CD4-positive, alpha-beta T cell (primary cell): ENCODE measurements around the gene RMRP. TPM values are rescaled to one million over a fixed set of nuclear protein-coding genes. Genes with fewer than 3 reads are reported as not detected.
"Not testable (repeated sequence)": the region's sequence is repeated elsewhere in the genome, so short reads cannot be mapped to it uniquely, and the experiment has no call there.

ENCODE experiments used
- ATAC-seq: fragments of 200-7000 bp; cut with Tn5 transposase; one replicate; pipeline ENCODE4 v1.10.0; 2022; ENCODE audit warnings: mild to moderate bottlenecking; ENCODE audit not compliant: poor library complexity
- CTCF ChIA-PET: fragments of 350-600 bp; sonication (Branson Sonifier 250); formaldehyde crosslinking; loops from one replicate; lab custom pipeline; 2021; ENCODE audit warnings: antibody characterized with exemption, inconsistent platforms; lab: Charles Lee
- POLR2A ChIA-PET: fragments of 350-600 bp; sonication (Branson Sonifier 250); formaldehyde crosslinking; loops from one replicate; lab custom pipeline; 2021; ENCODE audit warnings: antibody characterized with exemption, inconsistent platforms; lab: Charles Lee
- DNase-seq, 14 experiments: peaks; one replicate each; pipeline ENCODE4 v3.0.0-alpha.2; 2013 to 2020; ENCODE audit warnings: mixed read lengths in 2 of 14
- H3K27ac ChIP-seq, 2 donors: one replicate each; pipeline versions ENCODE4 v1.5.1 to v1.7.0; 2013; ENCODE audit warnings: low read length in 2 of 2, low read depth in 1 of 2, mild to moderate bottlenecking in 1 of 2
- H3K27me3 ChIP-seq, 2 experiments: 1 replicate in 1 of 2; 2 replicates in 1 of 2; pipeline versions ENCODE4 v1.6.1 to v1.7.0; 2013; ENCODE audit warnings: low read length in 2 of 2, control low read depth in 1 of 2, mild to moderate bottlenecking in 1 of 2, moderate library complexity in 1 of 2; ENCODE audit not compliant: insufficient read depth in 2 of 2, control insufficient read depth in 1 of 2
- H3K36me3 ChIP-seq: one replicate; pipeline ENCODE4 v1.6.1; 2013; ENCODE audit warnings: low read length, control low read depth; ENCODE audit not compliant: insufficient read depth
- H3K4me1 ChIP-seq: one replicate; pipeline ENCODE4 v1.6.1; 2013; ENCODE audit warnings: low read length, control low read depth; ENCODE audit not compliant: insufficient read depth
- H3K4me3 ChIP-seq: one replicate; pipeline ENCODE4 v1.5.1; 2013; ENCODE audit warnings: mild to moderate bottlenecking, low read length, moderate library complexity
- H3K9me3 ChIP-seq, 2 experiments: 1 replicate in 1 of 2; 2 replicates in 1 of 2; pipeline versions ENCODE4 v1.6.1 to v1.7.0; 2013; ENCODE audit warnings: low read length in 2 of 2, mild to moderate bottlenecking in 2 of 2, control low read depth in 1 of 2, moderate library complexity in 1 of 2; ENCODE audit not compliant: control insufficient read depth in 1 of 2, insufficient read depth in 1 of 2
- H3K27ac Mint-ChIP-seq: one replicate; pipeline ENCODE4 v1.8.0; 2020; ENCODE audit warnings: mixed read lengths
- H3K27me3 Mint-ChIP-seq: one replicate; pipeline ENCODE4 v1.8.0; 2021; ENCODE audit warnings: mixed read lengths
- H3K36me3 Mint-ChIP-seq: one replicate; pipeline ENCODE4 v1.8.0; 2021; ENCODE audit warnings: low read depth, mixed read lengths
- H3K4me1 Mint-ChIP-seq: one replicate; pipeline ENCODE4 v1.8.0; 2021; ENCODE audit warnings: low read depth, mixed read lengths
- H3K4me3 Mint-ChIP-seq: one replicate; pipeline ENCODE4 v1.8.0; 2020; ENCODE audit warnings: mild to moderate bottlenecking, mixed read lengths
- H3K9me3 Mint-ChIP-seq: one replicate; pipeline ENCODE4 v1.8.0; 2020; ENCODE audit warnings: mixed read lengths
- intact Hi-C, 2 experiments: fragments of 100-400 bp; cut with DNase I in 1 of 2; cut with micrococcal nuclease in 1 of 2; formaldehyde crosslinking; loops; one replicate each; pipeline versions ENCODE4 v1.15.1 to v1.9.0; 2023 to 2025; cut with DNase I, micrococcal nuclease
- total RNA-seq, 174 experiments: library from RNA in 2 of 174; stranded (reverse) in 2 of 174; gene quantifications; one replicate each; pipeline ENCODE4 v1.2.3 and lab custom pipeline; 2021 to 2026
- TF ChIP-seq, protein P1 (sequence below): fragments of 200-600 bp; IDR thresholded peaks from one replicate; pipeline ENCODE4 v1.8.0; 2022; ENCODE audit warnings: antibody characterized with exemption, mild to moderate bottlenecking

Gene RMRP
- total RNA-seq, 2 experiments from 2014 or later: 14,857 to 24,615 TPM

DNA sequence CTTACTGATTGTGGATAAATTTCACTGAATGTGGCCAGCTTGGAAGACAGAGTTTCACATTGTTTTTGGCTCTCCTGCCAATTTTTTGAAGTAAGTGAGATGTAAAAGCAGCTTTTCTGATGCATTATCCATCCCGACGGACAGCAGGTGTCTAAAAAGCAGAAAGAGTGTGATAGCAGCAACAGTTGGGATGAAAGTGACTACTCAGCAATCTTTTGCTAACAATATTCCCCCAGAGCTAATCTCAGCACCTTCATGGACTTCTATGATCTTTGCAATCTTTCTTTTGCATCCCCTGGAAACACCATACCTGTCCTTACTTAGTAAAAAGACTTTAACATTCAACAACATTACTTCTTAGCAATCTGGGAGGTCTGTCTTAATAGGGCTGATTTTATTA lies 45.0 kb downstream of the RMRP start:
- H3K4me1 ChIP-seq: peaks cover 29% of the 10 kb centered on the region
- ATAC-seq (no peak), DNase-seq (no peak)
- TF ChIP-seq, protein P1, sequence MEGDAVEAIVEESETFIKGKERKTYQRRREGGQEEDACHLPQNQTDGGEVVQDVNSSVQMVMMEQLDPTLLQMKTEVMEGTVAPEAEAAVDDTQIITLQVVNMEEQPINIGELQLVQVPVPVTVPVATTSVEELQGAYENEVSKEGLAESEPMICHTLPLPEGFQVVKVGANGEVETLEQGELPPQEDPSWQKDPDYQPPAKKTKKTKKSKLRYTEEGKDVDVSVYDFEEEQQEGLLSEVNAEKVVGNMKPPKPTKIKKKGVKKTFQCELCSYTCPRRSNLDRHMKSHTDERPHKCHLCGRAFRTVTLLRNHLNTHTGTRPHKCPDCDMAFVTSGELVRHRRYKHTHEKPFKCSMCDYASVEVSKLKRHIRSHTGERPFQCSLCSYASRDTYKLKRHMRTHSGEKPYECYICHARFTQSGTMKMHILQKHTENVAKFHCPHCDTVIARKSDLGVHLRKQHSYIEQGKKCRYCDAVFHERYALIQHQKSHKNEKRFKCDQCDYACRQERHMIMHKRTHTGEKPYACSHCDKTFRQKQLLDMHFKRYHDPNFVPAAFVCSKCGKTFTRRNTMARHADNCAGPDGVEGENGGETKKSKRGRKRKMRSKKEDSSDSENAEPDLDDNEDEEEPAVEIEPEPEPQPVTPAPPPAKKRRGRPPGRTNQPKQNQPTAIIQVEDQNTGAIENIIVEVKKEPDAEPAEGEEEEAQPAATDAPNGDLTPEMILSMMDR: no peak
- no peak overlapping the region for H3K27ac ChIP-seq
- H3K9me3 ChIP-seq: no peaks in the 10 kb centered on the region
- Mint-ChIP-seq H3K36me3 (peaks cover 13% of the 10 kb centered on the region), H3K4me3 (no peak overlapping the region), H3K9me3 (no peaks in the 10 kb centered on the region), H3K27me3 (no peaks in the 10 kb centered on the region), H3K4me1 (peaks cover 36% of the 10 kb centered on the region), H3K27ac (no peak overlapping the region)
- H3K36me3 ChIP-seq: peaks cover 26% of the 10 kb centered on the region
- intact Hi-C loops: no loop called here
- POLR2A ChIA-PET: interaction anchor here (4.5 kb wide), 1 partner anchor 34 kb away, joined by 29 read pairs; no protein-coding TSS in a partner anchor
- H3K4me3 ChIP-seq: no peak overlapping the region
- CTCF ChIA-PET: no interaction called here
- no peaks in the 10 kb centered on the region for H3K27me3 ChIP-seq

DNA sequence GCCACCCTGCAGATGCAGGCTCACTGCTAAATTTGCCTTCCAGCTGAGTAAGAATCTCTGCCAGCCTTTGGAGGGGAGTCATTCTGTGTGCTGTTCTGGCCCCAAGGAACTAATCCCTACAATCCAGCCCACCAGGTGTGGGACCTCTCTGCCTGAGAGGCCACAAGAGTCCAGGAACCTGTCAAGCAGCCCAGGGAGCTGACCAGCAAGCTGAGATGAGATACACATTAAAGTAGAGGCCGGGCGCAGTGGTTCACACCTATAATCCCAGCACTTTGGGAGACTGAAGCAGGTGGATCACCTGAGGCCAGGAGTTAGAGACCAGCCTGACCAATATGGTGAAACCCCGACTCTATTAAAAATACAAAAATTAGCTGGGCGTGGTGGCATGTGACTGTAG lies 45.8 kb downstream of the RMRP start:
- ChIA-PET POLR2A (interaction anchor here (1.6 to 4.5 kb wide), 2 partner anchors 35 to 38 kb away, joined by 4 to 29 read pairs; partner anchors contain the start of gene SIT1), CTCF (interaction anchor here (0.9 to 2.0 kb wide), 10 partner anchors 19 to 270 kb away, joined by 3 to 26 read pairs (median 6); partner anchors contain the start of genes CCDC107, CREB3, RMRP and TLN1)
- Mint-ChIP-seq H3K4me1 (peaks cover 34% of the 10 kb centered on the region), H3K36me3 (peaks cover 19% of the 10 kb centered on the region)
- H3K27ac ChIP-seq, H3K9me3 ChIP-seq, ATAC-seq, H3K4me3 ChIP-seq, DNase-seq, H3K9me3 Mint-ChIP-seq, H3K4me3 Mint-ChIP-seq, H3K27ac Mint-ChIP-seq, intact Hi-C loops, H3K27me3 ChIP-seq, H3K27me3 Mint-ChIP-seq: not testable (repeated sequence)
- peaks cover 26% of the 10 kb centered on the region for H3K4me1 ChIP-seq
- peaks cover 33% of the 10 kb centered on the region for H3K36me3 ChIP-seq

DNA sequence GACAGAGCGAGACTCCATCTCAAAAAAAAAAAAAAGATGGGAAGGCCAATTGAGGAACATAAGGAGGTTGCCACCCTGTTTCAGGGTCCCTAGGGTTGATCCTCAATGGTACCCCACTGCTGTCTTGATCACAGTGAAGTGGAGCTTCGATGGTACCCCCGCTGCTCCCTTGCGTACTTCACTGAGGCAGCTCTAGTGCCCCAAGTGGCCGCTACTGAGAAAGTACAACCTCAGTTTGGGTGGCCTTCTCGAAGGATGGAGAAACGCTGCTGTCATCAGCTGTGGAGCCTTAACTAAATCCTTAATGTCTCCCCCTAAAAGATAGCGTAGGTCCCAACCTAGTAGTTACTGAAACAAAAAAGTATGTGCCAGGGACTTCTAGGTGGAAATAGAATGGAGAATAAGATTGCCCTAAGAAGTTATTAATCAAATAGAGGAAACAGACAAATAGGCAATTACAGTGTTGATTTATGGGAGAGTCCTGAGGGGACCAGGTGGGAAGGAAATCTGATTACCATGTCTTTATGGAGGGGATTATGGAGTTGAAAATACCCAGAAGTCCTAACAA lies 46.5 kb downstream of the RMRP start:
- no peaks in the 10 kb centered on the region for H3K27me3 ChIP-seq
- H3K4me1 ChIP-seq: peaks cover 26% of the 10 kb centered on the region
- Mint-ChIP-seq H3K4me1 (peaks cover 32% of the 10 kb centered on the region), H3K27ac (no peak overlapping the region), H3K36me3 (peaks cover 23% of the 10 kb centered on the region), H3K4me3 (peak overlapping the region; percentile 5), H3K9me3 (no peaks in the 10 kb centered on the region), H3K27me3 (no peaks in the 10 kb centered on the region)
- ChIA-PET POLR2A (interaction anchor here (0.8 to 4.5 kb wide), 5 partner anchors 35 to 121 kb away, joined by 3 to 29 read pairs (median 5); partner anchors contain the start of genes CCDC107, CREB3, RMRP and SIT1), CTCF (interaction anchor here (0.6 to 2.4 kb wide), 26 partner anchors 8 to 531 kb away, joined by 3 to 26 read pairs (median 3); partner anchors contain the start of genes CCDC107, CREB3, FANCG and GBA2)
- H3K9me3 ChIP-seq: no peaks in the 10 kb centered on the region
- DNase-seq (peak; percentile 33 to 81 (median 47)), ATAC-seq (peak; percentile 98)
- intact Hi-C loops: no loop called here
- no peak overlapping the region for H3K27ac ChIP-seq
- no peak overlapping the region for H3K4me3 ChIP-seq
- TF ChIP-seq, protein P1: peak; percentile 60
- peaks cover 37% of the 10 kb centered on the region for H3K36me3 ChIP-seq
